ENCODE data around the gene ANKS4B.

GRCh38 chr16:21189311-21189710 lies 44.2 kb upstream of the ANKS4B start:
- TF ChIP-seq POLR2A (IDR thresholded peaks at IDR 0.05; ENCODE audit: low read depth, low read length) (no peak), POLR2AphosphoS5 (IDR thresholded peaks at IDR 0.05; ENCODE audit: low read depth, low read length) (no peak)

All from GM12891 (cell line).